B cell (primary cell): ENCODE measurements around the gene HNRNPH2.

ENCODE experiments used
- CTCF ChIP-seq: fragments of 200-600 bp; IDR thresholded peaks from one replicate; pipeline ENCODE4 v1.8.0; 2022; ENCODE audit warnings: antibody characterized with exemption, mild to moderate bottlenecking
- EZH2 ChIP-seq: IDR thresholded peaks from 2 replicates; pipeline ENCODE4 v1.6.1; 2012; ENCODE audit warnings: borderline replicate concordance, low read depth, mild to moderate bottlenecking, moderate library complexity, low read length; ENCODE audit not compliant: insufficient read depth, poor library complexity, severe bottlenecking

GRCh38 chrX:101397779-101398178 is 10.2 kb upstream of the HNRNPH2 start:
- TF ChIP-seq CTCF (no peak), EZH2 (no peak)
